Measurements from ENCODE around the gene ZNF280C.
"Not testable (repeated sequence)": the region's sequence is repeated elsewhere in the genome, so short reads cannot be mapped to it uniquely, and the experiment has no call there.

Gene ZNF280C

DNA sequence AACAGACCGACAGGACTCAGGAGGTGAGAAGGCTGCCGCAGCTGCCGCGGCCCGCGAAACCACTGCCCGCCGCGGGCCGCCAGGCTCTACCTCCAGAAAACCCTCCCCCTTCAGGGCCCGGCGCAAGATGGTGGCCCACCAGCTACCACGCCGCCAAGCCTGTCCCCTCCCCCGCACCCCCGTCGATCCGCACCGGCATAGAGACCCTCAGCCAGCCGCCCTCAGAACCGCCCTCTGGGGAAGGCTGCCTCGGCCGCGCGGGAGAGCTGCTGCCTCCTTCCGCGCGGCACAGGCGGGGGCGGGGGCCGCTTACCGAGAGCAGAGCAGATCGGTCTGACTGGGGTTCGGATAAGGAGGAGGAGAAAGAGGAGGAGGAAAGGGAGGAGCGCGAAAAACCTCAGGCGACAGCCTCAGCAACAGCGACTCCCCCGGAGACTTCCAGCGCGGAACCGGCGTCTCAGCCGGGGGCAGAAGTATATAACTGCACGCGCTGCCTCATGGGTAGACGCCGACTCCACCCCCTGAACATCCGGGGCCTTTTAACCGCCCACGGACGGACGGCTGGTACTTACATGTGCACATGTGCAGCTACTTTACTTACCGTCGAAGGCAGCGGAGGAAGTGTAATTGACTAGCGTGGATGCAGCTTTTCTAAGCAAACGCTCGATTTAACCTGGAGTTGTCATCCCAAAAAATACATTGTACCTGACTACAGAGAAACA lies at the start of gene ZNF280C:
Gene ZNF280C (minus strand): TSS at position 451 of the 722 bp plus-strand sequence. CDS start 8,450 bp downstream, outside the sequence.
- DNase-seq, result peak; percentile 78 to 90 (median 86)

GRCh38 chrX:130304587-130305368 lies 36.1 kb upstream of the ZNF280C start:
- no peak for DNase-seq

GRCh38 chrX:130301977-130302376 lies 33.3 kb upstream of the ZNF280C start:
- DNase-seq, result no peak

- no peak for DNase-seq
Observed at GRCh38 chrX:130301405-130301804, 32.7 kb upstream of the ZNF280C start.

- DNase-seq, result no peak
Observed at GRCh38 chrX:130300010-130300282, 31.2 kb upstream of the ZNF280C start.

DNA sequence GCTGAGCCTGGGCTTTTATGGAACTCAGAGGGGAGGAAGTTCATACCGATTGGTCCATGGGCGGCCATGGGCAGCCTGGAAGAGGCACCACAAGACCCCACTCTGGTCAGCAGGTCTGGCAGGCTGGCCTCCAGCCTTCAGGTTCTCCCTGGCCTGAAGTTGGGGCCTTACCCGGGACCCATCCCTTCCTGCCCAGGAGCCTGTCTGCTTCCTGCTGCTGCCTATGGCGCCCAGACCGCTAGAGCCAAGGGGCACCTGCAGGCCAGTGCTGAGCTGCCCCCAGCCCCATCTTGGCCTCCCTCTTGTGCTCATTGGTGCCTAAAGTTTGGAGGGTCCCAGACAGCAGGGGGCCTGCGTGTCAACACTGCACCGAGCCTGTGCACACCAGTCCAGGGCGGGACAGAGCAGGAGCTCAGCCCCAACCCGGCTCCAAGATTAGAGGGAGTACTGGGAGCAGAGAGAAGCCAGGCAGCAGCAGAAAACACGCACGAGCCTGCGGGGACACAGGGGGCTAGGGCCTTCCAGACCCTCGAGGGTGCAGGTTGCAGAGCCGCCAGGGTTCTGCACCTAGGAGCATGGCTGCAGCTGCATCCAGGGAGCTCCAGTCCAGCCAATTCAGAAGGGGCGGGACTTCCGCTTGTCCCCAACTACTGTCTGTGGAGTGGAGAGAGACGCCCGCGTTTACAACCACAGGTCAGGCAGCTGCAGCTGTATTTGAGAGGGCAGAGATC lies 30.7 kb upstream of the ZNF280C start:
- no peak for DNase-seq

GRCh38 chrX:130296743-130297142 lies 28.0 kb upstream of the ZNF280C start:
- no peak for DNase-seq

- no peak for DNase-seq
Observed at GRCh38 chrX:130296297-130296678, 27.6 kb upstream of the ZNF280C start.

DNA sequence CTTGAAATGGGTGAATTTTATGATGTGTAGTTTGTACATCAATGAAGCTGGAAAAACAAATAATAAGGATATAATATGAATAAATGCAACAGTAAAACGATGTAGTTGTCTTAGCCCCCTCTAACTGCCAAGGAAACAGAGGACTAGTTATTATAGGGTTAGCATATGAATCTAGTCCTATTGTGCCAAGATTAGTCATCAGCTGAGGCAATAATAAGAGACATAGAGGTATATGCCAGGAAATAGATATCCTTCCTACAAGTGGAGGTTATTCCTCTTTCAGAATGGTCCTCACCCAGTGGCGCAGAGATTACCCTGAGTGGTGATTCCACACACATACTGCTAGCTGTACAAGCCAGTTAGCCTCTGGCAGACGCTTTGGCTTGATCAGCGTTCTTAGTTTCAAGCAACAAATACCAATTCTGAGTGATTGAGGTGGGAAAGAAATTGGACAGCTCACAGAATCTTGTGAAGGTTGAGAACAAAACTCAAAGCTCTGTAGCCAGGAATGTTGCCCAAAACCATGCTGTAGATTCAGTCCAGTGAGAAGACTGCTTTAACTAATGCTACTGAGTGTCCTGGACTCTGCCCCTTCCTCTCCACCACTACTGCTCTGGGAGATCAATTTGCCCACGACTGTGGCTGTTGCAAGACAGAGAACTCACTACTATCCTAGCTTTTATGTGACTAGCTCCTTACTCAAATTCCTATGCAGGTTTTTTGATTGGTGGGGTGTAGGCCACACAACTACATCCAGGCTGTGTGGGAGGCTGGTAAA lies 27.0 kb upstream of the ZNF280C start:
- no peak for DNase-seq

GRCh38 chrX:130287071-130287770 lies 18.5 kb upstream of the ZNF280C start:
- no peak for DNase-seq

GRCh38 chrX:130285710-130286109 lies 17.0 kb upstream of the ZNF280C start:
- no peak for DNase-seq

- no peak for DNase-seq
Observed at GRCh38 chrX:130285069-130285620, 16.4 kb upstream of the ZNF280C start.

- no peak for DNase-seq
Observed at GRCh38 chrX:130282151-130282550, 13.5 kb upstream of the ZNF280C start.

GRCh38 chrX:130280901-130281300 lies 12.2 kb upstream of the ZNF280C start:
- DNase-seq, result no peak

DNA sequence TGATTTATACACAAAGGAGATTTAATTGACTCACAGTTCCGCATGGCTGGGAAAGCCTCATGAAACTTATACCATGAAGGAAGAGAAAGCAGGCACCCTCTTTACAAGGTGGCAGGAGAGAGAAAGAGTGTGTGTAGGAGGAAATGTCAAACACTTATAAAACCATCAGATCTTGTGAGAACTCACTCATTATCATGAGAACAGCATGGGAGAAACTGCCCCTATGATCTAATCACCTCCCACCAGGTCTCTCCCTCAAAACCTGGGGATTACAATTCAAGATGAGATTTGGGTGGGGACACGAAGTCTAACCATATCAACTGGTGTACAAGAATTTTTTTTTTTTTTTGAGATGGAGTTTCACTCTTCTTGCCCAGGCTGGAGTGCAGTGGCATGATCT lies 3.6 kb upstream of the ZNF280C start:
- DNase-seq, result not testable (repeated sequence)

- DNase-seq, result not testable (repeated sequence)
Observed at GRCh38 chrX:130269391-130269790, 692 bp upstream of the ZNF280C start.

- no peak for DNase-seq
Observed at GRCh38 chrX:130267956-130268448, 697 bp downstream of the ZNF280C start.

DNA sequence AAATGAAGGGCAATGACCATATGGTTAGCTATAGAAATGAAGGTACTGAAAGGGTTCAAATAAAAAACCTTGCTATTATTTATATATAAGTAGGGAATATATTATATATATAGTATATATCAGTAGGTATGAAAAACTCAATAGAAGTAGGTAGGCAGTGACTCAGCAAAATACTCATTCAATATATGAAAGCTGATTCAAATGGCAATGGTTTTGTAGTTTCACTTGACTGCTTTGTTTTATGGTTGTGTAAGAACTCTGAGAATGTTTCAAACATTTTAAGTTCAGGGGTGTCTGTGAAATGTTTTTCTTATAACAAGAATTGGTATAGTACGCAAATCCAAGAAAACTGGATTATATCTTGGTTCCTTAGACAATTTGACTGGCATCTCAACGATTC lies 4.1 kb downstream of the ZNF280C start:
- DNase-seq, result no peak

GRCh38 chrX:130263016-130263415 lies 5.7 kb downstream of the ZNF280C start:
- no peak for DNase-seq

DNA sequence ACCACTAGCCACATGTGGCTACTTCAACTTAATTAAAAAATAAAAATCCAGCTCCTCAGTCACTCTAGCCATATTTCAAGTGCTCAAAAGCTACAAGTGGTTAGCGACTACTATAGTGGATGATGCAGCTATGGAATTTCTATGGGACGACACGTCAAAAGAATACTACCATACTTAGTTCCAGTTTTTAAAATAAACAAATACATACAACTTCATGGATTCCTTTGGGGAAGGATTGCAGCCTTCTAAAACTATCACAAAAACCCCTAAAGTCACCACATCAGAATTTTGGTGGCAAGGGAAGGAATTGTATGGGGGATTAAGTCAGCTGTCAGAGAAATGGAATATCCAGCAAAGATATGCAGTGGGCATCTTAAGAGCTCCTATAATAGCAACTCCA lies 6.5 kb downstream of the ZNF280C start:
- no peak for DNase-seq

DNA sequence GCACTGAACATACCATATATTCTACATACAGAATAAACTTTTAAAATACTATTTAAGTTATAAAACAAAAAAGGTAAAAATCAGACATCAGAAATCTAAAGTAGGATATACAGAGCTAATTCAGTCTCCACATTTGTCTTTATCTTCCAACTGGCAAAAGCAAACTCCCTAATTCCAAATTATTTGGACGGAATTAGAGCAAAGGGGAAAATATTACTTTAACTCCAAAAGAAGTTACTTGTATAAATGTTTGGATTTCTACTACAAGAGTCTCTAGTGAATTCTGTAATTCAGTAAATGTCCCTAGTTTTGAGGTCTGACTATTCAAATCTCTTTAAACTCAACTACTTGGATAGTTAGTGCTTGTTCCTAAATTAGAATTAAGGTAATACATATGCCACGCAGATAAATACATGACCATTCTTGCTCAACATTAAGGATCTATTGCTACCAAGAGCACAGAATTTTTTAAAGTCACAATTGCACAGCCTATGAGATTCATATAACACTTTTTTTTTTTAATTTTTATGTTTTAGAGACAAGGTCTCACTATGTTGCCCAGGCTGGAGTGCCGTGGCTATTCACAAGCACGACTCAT lies 7.3 kb downstream of the ZNF280C start:
- DNase-seq, result no peak
